B cell (primary cell): ENCODE results near the gene TAB3.

Source experiments
- EZH2 ChIP-seq: IDR thresholded peaks from 2 replicates; pipeline ENCODE4 v1.6.1; 2012; ENCODE audit warnings: borderline replicate concordance, low read depth, mild to moderate bottlenecking, moderate library complexity, low read length; ENCODE audit not compliant: insufficient read depth, poor library complexity, severe bottlenecking
- TF ChIP-seq, protein P1 (sequence below): fragments of 200-600 bp; IDR thresholded peaks from one replicate; pipeline ENCODE4 v1.8.0; 2022; ENCODE audit warnings: antibody characterized with exemption, mild to moderate bottlenecking

- TF ChIP-seq, protein P1, sequence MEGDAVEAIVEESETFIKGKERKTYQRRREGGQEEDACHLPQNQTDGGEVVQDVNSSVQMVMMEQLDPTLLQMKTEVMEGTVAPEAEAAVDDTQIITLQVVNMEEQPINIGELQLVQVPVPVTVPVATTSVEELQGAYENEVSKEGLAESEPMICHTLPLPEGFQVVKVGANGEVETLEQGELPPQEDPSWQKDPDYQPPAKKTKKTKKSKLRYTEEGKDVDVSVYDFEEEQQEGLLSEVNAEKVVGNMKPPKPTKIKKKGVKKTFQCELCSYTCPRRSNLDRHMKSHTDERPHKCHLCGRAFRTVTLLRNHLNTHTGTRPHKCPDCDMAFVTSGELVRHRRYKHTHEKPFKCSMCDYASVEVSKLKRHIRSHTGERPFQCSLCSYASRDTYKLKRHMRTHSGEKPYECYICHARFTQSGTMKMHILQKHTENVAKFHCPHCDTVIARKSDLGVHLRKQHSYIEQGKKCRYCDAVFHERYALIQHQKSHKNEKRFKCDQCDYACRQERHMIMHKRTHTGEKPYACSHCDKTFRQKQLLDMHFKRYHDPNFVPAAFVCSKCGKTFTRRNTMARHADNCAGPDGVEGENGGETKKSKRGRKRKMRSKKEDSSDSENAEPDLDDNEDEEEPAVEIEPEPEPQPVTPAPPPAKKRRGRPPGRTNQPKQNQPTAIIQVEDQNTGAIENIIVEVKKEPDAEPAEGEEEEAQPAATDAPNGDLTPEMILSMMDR, result no peak
- no peak for TF ChIP-seq EZH2
Measured at GRCh38 chrX:30851449-30851848, 37.6 kb downstream of the TAB3 start.
